Hematopoietic multipotent progenitor cell treated with erythropoietin and hydrocortisone succinate and interleukin-3 and kit ligand, for 6 days (in vitro differentiated cells): ENCODE measurements around the gene MSRB3.

Experiments used
- DNase-seq: peaks from one replicate; pipeline ENCODE4 v3.0.0-alpha.2; 2015

Gene MSRB3

DNA sequence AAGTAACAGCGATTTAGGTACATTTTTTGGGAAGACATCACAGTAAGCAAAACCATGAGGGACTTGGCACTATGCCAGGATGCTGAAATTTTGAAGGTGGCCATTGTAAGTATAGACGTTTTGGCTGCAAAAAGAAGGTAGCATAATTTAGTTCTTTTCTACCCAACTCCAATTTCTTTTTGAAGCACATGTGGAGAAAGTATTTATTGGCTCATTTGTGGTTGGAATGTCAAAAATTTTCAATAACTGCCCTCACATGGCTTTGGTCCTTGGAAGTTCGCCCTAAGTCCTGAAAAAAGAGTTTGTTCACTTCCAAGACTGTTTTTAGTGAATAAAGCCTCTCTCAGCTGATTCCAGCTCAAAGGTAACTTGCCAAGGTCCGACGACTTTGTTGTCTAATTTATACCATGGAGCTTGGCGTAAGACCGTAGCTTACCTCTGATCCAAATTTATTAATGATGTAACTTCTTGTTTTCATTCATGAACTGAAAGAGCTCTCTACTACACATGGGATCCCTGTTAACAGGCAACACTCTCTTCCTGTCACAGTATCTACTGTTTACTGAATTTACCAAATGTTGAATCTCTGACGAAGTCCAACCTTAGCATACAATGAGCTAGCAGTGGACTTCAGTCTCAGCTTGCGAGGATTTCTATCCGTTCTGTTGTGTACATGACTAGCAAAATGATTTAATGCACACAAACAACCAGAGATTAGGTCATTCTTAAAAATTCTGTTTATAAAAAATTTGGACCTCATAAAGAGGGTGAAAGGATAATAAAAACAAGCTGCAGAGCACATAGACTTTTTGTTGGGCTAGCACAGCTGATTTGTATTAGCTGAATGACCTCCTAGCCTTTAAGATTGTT is 49.0 kb downstream of the MSRB3 start:
- no peak for DNase-seq

GRCh38 chr12:65329721-65330120 is 51.2 kb downstream of the MSRB3 start:
- DNase-seq, result no peak

DNA sequence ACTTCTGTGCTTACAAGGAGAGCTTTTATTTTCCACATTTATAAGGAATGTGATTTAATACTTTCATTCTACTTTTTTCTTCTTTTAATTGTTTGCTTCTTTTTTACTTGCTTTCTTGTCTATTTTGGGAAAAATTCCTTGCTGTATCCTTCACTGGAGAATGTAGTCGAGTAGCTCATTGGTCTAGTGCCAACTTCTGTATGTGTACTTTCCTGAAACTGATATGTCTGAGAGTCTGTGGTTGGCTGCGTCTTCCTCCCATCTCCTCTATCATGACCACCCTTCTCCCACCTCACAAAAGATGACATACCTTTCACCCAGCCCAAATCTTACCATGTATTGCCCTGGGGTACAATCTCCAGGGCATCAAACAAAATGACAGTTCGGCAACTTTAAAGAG is 51.8 kb downstream of the MSRB3 start:
- DNase-seq, result no peak

- no peak for DNase-seq
These were observed 53.0 kb downstream of the MSRB3 start for GRCh38 chr12:65331456-65331855.

- no peak for DNase-seq
These were observed 55.2 kb downstream of the MSRB3 start for GRCh38 chr12:65333649-65334048.

GRCh38 chr12:65334521-65334920 is 56.0 kb downstream of the MSRB3 start:
- no peak for DNase-seq

DNA sequence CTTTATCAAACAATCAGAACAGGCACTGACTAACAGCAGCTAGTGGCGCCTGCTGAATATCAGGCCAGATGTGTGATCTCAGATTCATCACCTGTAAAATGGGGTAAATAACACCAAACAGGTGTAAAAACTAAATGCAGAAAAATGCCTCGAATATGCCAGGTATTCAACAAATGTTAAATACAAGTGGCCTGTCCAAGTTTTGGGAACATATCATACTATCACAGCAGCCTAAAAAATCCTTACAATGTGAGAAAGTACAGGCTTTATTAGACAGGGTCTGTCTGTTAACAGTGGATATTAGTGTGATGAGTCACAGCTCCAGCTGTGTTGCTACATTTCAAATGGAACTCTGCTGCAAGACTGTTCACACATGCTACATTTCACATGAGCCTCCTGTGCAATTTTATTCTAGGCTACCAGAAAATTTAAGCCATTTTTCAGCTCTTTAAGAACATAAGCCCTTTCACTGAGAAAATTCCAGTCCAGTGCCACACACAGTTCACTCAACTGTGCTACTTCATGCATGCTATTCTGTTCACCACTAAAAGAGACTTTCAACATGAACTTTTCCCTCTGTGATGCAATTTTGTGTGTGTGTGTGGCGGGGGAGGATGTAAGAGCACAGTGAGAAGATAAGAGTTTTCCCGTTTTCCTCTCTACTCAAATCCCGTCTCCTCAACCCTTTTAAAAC is 56.7 kb downstream of the MSRB3 start:
- no peak for DNase-seq

GRCh38 chr12:65335981-65336380 is 57.5 kb downstream of the MSRB3 start:
- no peak for DNase-seq

GRCh38 chr12:65339161-65339560 is 60.7 kb downstream of the MSRB3 start:
- DNase-seq, result no peak

GRCh38 chr12:65343230-65343629 is 64.7 kb downstream of the MSRB3 start:
- DNase-seq, result no peak

- DNase-seq, result no peak
These were observed 65.3 kb downstream of the MSRB3 start for GRCh38 chr12:65343801-65344200.

GRCh38 chr12:65355461-65355860 is 77.0 kb downstream of the MSRB3 start:
- DNase-seq, result no peak

DNA sequence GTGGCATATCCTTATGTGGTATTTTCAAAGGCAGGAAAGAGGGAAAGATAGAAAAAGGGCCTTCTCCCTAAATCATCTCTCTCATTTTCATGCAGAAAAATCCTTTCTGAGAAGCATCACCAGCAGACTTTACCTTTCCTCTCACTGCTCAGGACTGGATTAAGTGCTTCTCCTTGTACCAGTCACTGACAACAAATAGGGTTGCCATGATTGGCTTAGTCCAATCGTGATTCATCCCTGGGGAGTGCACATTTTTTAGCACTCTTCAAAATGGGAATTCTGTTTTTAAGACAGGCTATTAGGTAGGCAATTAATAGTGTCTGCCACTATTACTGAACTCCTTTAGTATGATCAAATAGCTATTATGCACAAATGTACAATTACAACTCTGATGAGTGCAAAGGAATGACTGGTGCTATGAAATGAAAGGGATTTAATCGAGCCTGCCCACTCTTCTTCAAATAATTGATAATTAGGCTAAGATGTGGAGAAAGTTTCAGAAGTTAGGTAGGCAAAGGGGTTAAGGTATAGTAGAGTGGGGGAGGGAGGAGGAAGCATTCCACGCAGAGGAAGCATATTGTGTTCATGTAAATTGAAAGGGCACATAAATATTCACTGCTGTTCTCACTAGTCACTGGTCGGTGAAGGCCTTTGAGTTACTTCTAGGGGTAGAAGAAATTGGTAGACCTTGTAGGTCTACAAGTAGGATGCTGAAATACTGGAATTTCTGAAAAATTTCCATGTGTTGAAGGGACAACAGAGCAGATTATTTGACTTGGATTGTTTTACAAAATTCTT is 84.0 kb downstream of the MSRB3 start:
- DNase-seq, result no peak

- no peak for DNase-seq
These were observed 85.6 kb downstream of the MSRB3 start for GRCh38 chr12:65364046-65364445.

- peak; percentile 68 for DNase-seq
These were observed 88.9 kb downstream of the MSRB3 start for GRCh38 chr12:65367396-65367795.

DNA sequence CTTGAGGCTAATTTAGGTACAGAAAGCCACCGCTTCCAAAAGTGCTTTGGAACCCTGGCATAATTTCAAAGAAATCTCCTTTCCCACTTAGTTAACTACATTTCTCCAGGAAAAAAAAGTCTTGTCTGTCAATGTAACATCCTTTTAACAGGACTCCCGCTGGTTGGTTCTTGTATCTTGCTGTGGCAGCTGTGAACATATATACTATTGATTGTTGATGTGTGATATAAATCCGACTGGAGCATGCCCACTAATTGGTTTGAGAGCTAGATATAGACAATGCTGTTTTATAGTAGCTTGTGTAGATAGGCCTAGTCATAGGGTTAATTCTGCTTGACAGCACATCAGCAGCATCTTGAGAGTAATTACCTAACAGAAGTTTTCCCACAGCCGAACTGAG is 89.6 kb downstream of the MSRB3 start:
- no peak for DNase-seq

DNA sequence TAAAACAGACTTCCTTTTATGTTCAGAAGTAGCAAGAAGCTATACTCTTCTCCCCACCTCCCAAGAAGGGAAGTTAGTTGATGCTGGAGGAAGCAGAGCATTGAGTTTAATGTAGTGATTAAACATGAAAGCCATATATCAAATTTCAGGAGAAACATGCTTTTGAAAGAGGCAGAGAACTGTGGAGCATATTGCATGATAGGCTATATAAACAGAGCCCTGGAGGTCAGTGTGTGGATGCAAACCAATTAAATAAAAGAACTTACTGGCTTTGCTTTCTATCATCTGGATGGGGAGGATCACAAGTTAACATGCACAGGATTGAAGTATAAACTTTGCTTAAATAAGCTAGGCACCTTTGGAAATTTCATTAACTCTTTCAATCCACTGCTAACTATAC is 94.1 kb downstream of the MSRB3 start:
- no peak for DNase-seq

DNA sequence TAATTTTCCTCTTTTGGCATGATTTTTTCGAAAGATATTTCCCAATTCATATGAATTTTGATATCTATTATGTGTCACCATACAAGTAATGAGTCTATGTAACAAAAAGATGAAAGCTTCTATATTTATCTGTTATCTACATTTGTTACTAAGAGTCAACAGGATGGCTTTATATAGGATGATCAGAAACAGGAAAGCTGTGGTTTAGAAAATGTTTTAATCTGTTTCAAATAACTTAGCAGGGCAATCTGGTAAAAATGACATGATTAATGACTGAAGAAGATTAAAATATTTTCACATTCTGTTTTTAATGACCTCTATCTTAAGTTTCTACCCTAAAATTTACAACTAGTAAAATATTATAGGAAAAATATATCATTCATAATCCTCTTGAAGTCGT is 105.8 kb downstream of the MSRB3 start:
- DNase-seq, result no peak

GRCh38 chr12:65387396-65387795 is 108.9 kb downstream of the MSRB3 start:
- DNase-seq, result no peak

DNA sequence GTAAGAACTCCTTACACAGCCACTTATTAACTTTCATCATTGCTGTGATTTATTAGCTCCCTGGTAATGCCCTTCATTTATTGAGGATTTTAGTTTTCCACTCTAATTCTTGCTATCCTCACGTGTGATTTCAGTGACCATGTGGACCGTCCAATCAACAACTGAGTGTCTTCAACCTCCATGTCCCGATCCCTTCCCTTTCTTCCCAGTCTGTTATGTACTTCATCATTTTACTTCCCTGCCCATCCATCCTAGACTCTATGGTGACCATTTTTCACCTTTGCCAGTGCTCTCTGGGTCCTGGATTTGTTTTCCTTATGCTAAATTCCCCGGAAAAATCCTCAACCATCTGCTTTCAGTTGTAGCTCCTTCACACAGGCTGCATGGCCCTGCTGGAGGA is 111.0 kb downstream of the MSRB3 start:
- DNase-seq, result no peak

GRCh38 chr12:65391711-65392110 is 113.2 kb downstream of the MSRB3 start:
- no peak for DNase-seq

- no peak for DNase-seq
These were observed 114.0 kb downstream of the MSRB3 start for GRCh38 chr12:65392491-65392890.

DNA sequence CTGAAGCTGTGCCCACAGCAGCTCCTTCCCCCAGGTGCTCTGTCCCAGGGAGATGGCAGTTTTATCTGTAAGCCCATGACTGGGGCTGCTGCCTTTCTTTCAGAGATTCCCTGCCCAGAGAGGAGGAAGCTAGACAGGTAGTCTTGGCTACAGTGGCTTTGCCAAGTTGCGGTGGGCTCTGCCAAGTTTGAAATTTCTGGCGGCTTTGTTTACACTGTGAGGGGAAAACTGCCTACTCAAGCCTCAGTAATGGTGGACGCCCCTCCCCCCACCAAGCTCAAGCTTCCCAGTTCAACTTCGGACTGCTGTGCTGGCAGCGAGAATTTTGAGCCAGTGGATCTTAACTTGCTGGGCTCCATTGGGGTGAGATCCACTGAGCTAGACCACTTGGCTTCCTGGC is 124.7 kb downstream of the MSRB3 start:
- no peak for DNase-seq
